Measurements from ENCODE around the gene DHRS2.
A peak's percentile ranks its signal among the peaks of the same experiment; 100 is the strongest.
"Not testable (repeated sequence)": the region's sequence is repeated elsewhere in the genome, so short reads cannot be mapped to it uniquely, and the experiment has no call there.

The DHRS2 gene, protein sequence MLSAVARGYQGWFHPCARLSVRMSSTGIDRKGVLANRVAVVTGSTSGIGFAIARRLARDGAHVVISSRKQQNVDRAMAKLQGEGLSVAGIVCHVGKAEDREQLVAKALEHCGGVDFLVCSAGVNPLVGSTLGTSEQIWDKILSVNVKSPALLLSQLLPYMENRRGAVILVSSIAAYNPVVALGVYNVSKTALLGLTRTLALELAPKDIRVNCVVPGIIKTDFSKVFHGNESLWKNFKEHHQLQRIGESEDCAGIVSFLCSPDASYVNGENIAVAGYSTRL

DNA sequence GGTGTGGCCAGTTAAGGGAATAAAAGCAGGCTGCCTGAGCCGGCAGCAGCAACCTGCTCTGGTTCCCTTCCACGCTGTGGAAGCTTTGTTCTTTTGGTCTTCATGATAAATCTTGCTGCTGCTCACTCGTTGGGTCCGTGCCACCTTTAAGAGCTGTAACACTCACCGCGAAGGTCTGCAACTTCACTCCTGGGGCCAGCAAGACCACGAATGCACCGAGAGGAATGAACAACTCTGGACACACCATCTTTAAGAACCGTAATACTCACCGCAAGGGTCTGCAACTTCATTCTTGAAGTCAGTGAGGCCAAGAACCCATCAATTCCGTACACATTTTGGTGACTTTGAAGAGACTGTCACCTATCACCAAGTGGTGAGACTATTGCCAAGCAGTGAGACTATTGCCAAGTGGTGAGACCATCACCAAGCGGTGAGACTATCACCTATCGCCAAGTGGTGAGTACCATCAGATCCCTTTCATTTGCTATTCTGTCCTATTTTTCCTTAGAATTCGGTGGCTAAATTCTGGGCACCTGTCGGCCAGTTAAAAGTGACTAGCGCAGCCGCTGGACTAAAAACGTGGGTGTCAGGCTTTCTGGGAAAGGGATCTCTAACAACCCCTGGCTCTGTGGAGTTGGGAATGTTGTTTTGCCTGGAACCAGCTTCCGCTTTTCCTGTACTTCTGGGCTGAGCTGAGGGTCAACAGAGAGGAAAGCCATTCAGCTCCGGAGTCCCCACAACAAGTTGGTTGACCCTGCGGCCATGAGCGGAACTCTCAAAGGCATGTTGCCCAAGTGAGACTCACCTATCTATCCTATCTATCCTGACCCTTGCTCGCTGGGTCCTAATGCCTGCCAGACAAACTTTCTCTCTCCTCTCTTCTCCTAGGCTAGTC, at the start of gene DHRS2:
Gene DHRS2 (plus strand): TSS at position 48 of the 895 bp plus-strand sequence. CDS start 2,501 bp downstream, outside the sequence.
- DNase-seq = no peak

DNA sequence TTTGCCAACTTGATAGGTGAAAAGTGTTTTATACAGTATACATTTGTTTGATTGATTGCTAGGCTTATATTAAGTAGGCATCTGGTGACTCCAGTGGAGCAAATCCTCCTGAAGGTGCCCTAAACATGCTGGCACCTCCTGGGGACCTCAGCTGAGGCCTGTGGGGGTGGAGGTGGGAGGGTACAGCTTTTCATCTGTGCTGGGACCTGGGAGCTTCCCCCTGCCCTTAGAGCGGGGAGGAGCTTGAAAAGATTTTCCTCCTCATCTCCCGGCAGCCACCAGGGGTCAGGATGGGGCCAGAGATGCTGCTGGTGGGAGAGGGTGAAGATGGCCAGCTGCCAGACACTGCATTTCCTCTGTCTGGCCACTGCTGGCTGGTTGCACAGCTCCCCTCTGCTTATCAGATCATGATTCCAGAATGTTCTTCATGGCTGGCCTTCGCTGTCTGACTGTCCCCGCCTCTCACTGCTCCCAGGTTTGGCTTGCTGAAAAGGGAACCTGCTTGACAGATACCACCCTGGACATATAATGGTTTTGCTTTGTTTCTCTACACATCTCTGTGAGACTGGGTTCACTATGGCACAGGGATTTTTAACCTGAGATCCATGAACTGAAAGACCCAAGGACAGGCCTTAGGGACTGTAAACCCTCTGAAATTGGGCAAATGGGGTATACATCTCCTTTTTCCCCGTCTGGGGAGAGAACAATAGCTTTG, 47.1 kb upstream of the DHRS2 start:
- peak; percentile 78 for DNase-seq

DNA sequence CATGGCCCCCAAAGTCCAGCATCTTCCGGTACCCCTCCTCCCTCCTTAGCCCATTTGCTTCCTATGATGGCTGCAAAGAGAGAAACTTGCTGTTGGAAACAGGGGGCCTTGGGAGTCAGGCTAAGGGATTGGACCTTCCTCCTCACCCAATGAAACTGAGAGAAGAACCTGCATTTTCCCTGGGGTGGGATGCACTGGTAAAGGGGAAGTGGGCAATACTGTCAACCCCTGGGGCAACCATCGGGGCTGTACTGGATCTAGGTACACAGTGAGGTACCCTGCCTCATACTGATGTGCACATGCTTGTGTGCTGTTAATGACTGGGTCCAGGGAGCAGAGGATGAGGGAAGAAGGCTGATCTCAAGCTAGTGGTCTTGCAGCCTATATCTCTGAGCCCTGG, 46.6 kb upstream of the DHRS2 start:
- DNase-seq = no peak

DNA sequence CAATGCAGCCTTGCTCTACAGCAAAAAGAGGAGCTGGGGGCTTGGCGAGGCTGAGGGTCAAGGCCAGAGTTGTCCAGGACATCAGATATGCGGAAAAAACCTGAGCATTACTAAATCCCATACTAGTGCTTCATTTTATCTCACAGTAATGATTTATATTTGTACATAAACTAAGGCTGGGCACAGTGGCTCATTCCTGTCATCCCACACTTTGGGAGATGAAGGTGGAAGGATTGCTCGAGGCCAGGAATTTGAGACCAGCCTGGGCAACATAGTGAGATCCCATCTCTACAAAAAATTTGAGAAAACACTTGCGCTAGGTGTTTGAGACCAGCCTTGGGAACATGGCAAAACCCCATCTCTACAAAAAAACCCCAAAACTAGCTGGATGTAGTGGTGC, 46.0 kb upstream of the DHRS2 start:
- no peak for DNase-seq

DNA sequence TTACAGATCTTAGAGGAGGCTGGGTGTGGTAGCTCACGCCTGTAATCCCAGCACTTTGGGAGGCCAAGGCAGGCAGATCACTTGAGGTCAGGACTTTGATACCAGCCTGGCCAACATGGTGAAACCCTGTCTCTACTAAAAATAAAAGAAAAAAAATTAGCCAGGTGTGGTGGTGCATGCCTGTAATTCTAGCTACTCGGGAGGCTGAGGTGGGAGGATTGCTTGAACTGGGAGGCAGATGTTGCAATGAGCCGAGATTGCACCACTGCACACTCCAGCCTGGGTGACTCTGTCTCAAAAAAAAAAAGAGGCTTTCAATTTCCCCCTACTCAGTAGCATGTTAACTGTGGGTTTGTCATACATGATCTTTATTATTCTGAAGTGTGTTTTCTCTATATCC, 42.0 kb upstream of the DHRS2 start:
- DNase-seq = not testable (repeated sequence)

DNA sequence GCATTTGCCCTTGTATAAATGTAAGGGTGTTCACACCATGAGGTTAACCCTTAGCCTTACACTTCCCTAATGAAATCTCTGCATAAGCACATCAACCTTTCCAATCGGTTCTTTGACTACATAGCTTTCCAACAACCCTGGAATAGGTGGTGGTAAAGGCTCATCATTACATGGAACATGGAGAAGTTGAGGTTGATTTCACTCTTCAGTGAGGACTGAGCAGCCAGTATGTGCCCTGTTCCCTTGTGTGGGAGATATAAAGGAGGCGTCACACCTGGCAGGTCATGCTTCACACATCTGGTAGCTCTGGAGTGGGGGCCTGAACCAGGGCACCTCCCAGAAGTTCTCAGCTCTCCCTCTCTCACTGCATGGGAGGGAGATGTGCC, 35.8 kb upstream of the DHRS2 start:
- DNase-seq = no peak

DNA sequence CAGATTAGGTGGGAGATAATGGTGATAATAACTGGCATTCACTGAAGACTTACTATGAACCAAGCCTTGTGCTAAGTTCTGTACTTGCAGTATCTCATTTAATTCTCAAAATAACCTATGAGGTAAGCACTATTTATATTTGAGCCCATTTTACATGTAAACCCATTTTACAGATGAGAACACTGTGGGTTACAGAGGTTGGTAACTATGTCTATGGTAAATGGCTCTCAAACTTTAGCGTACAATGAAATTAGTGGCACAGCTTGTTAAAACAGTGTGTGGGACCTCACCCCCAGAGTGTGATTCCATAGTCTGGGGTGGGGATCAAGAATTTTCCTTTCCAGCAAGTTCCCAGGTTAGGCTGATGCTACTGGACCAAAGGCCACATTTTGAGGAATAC, 35.4 kb upstream of the DHRS2 start:
- DNase-seq = no peak

DNA sequence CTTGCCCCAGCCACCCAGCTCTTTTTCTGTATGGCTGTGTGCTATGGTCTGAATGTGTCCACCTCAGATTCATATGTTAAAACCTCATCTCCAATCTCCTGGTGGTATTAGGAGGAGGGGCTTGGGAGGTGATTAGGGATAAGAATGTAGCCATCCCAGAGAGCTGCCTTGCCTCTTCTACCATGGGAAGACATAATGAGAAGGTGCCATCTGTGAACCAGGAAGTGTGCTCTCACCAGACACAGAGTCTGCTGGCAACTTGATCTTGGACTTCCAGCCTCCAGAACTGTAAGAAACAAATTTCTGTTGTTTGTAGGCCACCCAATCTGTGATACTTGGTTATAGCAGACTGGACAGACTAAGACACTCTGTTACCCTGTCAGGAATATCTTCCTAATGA, 34.7 kb upstream of the DHRS2 start:
- no peak for DNase-seq

DNA sequence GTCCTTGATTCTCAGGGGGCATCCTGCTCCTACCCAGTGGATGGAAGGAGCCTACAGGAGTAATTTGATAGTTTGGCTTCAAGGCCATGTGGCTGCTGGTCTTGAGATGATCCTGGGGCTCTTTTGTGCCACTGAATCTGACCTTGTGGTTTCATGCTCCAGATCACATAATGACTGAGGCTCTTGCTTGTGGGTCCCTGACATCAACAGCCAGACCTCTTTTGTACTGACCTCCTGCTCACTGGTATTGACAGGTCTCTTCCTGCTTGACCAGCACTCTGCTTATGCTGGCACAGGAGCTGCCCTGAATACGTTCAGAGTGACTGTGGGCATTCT, 34.4 kb upstream of the DHRS2 start:
- no peak for DNase-seq

DNA sequence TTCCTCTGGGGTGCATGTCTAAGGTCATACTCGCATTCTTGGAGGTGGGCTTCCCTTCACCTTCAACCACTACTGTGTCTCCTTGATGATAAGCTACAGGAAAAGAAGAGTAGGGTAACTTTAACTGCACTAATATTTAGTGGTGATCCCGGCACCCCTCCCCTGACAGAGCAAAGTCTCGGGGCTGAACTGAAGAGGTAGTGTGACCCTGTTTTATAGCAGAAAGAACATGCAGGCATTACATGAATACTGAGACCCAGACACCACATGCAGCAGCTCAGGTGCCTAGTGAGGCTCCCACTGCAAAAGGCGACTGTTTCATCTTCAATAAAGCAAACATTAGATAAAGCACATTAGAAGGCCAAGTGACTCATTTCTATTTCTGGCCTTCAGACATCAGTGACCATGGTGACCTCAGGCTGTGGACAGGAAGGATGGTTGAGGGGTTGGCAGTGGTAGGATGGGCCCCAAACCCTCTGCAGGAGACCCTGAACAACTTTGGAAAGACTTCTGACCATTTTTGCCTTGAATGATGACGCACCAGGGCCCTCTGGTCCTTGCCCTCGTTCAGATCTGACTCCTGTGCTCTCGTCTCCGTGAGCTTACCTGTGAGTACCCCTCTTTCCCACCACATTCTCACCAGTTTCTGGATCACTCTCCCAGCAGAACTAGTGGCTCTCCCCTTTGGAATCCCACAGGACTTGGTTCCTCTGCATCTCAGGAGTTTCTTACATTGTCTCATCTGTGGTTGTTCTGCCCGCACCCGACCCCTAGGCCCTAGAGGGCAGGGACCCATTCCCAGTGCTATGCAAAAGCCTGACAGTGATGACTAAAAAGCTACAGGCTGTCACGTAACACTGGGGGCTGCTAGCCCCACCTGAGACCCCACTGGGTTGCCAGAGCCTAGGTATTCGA, 33.7 kb upstream of the DHRS2 start:
- no peak for DNase-seq

DNA sequence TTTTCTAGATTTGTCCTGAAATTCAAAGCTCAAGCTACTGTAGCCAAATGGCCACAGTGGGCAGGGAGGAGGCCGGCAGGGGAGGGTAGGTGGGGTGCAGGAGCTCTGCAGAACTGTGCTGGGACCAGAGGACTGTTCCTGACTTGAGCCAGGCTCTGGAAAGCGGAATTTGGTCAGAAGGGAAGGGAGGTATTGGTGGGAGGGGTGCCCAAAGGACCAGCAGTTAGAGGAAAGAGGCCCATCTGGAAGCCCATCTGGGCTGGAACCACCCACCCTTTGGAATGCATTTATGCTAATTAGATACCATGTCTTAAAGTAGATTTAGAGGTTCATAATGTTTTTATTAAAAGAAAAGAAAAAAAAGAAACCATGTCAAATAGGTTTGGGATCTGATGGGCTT, 33.1 kb upstream of the DHRS2 start:
- DNase-seq = no peak

DNA sequence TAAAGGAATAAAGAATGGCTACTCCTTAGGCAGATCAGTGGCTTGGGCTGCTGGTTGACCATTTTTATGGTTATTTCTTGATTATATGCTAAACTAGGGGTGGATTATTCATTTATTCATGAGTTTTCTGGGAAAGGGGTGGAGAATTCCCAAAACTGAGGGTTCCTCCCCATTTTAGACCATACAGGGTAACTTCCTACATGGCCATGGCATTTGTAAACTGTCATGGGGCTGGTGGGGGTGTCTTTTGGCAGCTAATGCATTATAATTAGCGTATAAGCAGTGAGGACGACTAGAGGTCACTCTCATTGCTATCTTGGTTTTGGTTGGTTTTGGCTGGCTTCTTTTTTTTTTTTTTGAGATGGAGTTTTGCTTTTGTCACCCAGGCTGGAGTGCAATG, 32.0 kb upstream of the DHRS2 start:
- DNase-seq = no peak

DNA sequence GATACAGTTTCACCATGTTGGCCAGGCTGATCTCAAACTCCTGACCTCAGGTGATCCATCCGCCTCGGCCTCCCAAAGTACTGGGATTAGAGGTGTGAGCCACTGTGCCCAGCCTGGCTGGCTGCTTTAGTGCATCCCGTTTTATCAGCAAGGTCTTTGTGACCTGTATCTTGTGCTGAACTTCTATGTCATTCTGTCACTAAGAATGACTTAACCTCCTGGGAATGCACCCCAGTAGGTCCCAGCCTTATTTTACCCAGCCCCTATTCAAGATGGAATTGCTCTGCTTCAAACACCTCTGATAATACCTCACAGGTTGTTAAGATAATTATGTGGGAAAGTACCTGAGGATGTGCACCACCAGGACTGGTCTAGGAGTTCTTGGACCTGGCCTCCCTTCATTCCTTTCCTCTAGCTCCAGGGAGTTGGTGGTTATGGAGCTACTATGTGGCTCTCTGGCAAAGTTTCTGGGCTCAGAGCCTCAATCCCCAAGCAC, 31.4 kb upstream of the DHRS2 start:
- no peak for DNase-seq

DNA sequence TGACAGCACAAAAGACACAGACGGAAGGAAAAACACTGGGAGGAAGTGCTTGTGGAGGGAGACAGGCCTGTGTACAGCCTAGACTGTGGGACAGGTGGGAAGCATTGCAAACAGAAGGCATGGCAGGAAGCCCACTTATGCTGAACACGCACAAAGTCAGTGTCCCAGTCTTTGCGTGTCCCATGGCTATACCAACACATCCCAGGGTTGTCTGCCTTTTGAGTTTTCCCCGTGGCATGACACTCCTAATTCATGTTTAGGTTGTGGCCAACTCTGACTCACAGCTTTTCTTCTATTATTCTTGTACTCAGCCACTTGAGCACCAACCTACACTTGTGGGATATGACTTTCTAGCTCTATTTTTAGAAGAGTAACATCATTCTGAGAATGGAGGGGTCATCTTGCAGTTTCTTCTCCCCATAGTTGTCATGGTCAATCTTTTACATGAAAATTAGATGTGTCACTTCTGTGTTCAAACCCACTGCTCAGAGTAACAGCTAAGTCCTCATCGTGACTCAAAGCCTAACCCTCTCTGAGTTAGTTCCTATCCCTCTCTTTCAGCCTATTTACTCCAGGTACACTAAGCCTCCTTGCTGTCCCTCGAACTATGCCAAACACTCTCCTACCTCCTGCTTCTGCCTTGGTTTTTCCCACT, 30.1 kb upstream of the DHRS2 start:
- DNase-seq = no peak

DNA sequence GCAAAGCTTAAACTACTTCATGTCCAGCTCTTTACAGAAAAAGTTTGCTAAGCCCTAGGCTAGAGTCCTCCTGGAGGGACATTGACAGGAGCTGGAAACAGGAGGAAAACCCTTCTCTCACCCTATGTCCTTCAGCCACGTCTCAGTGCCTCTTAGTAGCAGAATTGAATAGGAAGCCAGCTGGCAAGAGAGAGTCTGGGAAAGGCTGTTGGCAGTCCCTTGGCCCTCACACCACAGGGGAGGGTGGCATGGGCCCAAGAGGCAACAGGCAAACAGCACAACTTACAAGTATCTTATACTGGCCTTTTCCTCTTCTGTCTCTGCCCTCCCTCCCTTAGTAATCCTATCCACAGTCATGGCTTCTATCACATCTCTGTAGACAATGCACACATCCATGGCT, 27.7 kb upstream of the DHRS2 start:
- DNase-seq = no peak

DNA sequence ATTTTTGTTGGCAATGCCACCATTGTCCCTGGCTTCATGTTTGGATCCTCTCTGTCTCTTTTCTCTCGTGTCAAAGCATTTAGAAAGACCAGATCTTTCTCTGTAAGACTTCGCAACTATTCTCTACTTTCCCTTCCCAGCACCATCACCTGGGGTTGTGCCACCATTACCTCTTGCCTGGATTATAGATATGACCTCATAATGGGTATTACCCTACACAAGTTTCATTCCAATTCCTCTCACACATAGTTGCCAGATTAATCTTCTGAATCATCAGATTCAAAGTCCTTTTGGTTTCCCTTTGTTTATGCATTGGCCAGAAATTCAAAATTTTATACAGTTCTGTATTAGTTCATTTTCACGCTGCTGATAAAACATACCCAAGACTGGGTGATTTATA, 27.2 kb upstream of the DHRS2 start:
- DNase-seq = no peak

DNA sequence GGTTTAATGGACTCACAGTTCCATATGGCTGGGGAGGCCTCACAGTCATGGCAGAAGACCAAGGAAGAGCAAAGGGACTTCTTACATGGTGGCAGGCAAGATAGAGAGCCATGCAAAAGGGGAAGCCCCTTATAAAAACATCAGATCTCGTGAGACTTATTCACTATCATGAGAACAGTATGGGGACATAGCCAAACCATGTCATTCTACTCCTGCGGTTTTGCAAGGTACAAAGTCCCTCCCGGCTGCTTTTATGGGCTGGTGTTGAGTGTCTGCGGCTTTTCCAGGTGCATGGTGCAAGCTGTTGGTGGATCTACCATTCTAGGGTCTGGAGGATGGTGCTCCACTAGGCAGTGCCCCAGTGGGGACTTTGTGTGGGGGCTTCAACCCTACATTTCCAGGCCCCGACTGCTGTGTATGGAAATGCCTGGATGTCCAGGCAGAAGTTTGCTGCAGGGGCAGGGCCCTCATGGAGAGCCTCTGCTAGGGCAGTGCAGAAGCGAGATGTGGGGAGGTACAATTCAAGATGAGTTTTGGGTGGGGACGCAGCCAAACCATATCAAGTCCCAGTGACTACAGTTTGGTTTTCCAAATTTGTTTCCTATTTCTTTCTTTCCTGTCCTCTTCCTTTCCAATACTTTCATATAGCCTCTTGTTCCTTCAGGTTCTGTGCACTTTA, 26.6 kb upstream of the DHRS2 start:
- not testable (repeated sequence) for DNase-seq

DNA sequence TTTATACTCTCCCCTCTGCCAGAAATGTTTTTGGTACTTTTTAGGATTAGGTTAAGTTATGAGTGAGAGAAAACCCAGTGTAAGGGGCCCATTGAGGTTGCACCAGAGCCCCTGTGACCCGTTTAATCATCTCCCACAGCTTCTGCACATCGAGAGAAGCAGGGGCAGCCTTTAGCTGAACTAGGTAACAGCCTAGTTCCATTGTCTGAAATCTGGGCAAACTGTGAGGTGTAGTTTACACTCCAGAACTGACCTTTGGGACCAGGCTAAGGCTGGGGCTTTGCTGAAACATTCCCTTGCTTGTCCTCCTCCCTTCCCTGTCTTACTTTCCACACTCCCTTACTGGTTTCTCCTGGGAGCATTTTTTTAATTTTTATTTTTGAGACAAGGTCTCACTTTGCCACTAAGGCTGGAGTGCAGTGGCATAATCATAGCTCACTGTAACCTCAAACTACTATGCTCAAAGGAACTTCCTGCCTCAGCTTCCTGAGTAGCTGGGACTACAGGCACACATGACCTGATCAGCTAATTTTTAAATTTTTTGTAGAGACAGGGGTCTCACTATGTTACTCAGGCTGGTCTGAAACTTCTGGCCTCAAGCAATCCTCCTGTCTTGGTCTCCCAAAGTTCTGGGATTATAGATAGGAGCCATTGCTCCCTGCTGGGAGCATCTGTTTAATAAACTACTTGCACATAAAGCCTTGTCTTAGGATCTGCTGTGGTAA, 25.9 kb upstream of the DHRS2 start:
- DNase-seq = no peak

DNA sequence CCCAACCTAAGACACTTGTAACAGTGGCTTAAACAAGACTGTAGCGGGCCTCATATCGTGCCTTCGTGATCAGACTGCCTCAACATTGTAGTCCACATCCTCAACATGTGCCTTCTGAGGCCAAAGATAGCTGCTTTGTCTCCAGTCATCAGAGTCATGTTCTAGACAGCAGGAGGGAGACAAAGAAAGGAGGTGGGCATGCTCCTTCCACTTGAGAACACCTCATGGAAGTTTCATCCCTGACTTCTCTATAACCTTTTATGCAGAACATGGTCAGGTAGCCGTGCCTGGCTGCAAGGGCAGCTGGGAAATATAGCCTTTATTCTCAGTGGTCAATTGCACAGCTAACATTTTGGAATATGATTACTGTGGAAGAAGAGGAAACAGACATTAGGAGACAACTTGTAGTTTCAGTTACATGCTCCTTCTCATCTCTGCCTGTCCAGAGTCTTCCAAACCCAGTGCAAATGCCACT, 25.3 kb upstream of the DHRS2 start:
- no peak for DNase-seq

DNA sequence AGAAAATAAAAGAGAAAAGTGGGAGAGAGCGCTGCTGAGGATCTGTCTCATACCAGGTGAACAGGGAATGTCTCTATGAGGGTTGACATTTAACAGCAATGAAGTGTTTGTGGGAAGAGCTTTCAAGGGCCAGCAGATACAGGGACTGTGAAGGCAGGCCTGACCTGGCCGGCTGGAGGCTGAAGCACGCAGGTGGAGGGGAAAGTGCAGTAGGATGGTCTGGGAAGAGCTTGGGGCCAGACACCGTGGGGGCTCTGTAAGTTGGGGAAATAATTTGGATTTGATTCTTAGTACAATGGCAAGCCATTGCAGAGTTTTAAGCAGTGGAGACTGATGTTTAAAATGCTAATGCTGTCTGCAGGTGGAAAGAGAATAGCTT, 23.8 kb upstream of the DHRS2 start:
- DNase-seq = no peak

DNA sequence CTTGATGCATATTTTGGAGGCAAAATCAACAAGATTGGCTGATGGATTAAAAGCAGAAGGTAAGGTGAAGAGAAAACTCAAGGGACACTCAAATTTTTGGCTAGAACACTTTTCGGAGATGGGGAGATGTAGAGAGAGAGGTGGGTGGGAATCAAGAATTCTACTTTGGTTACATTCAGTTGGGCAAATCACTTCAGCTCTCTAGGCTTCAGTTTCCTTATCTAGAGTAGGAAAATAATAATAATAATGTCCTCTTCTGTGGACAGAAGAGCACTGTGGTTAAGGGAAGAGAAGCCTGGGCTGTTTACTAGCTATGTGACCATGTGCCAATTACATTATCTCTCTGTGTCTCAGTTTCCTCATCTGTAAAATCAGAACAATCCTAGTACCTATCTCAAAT, 23.4 kb upstream of the DHRS2 start:
- no peak for DNase-seq

All from activated naive CD4-positive, alpha-beta T cell treated with anti-CD3 and anti-CD28 coated beads, Interleukin-2, amount 50 U/mL, for 16 hours (primary cell).